CD14-positive monocyte (primary cell): ENCODE results near the gene MBL2. TPM values are rescaled to one million over a fixed set of nuclear protein-coding genes. Genes with fewer than 3 reads are reported as not detected.

ENCODE experiments used
- DNase-seq, 3 donors: peaks; one replicate each; pipeline ENCODE4 v3.0.0-alpha.2; 2011 to 2022
- H2AFZ ChIP-seq: 2 replicates; pipeline ENCODE4 v1.6.0; 2012; ENCODE audit warnings: mild to moderate bottlenecking, low read depth, low read length, inconsistent platforms; ENCODE audit not compliant: insufficient read depth, poor library complexity, severe bottlenecking
- H3K27ac ChIP-seq, 2 donors: 1 replicate in 1 of 2; 2 replicates in 1 of 2; pipeline ENCODE4 v1.5.1; 2012 to 2013; ENCODE audit warnings: low read length in 2 of 2, control low read depth in 1 of 2, inconsistent platforms in 1 of 2, low read depth in 1 of 2, mild to moderate bottlenecking in 1 of 2
- H3K27me3 ChIP-seq, 2 donors: one replicate each; pipeline versions ENCODE4 v1.6.0 to v1.6.1; 2011 to 2013; ENCODE audit warnings: low read length in 2 of 2; ENCODE audit not compliant: control insufficient read depth in 2 of 2, insufficient read depth in 2 of 2
- H3K36me3 ChIP-seq, 2 donors: replicated peaks in 1 of 2; 1 replicate in 1 of 2; 2 replicates in 1 of 2; pipeline versions ENCODE4 v1.5.1 to v1.6.1; 2012 to 2013; ENCODE audit warnings: low read length in 2 of 2, control low read depth in 1 of 2, inconsistent platforms in 1 of 2, mild to moderate bottlenecking in 1 of 2; ENCODE audit not compliant: insufficient read depth in 2 of 2, control insufficient read depth in 1 of 2
- H3K4me1 ChIP-seq, 2 donors: 1 replicate in 1 of 2; 2 replicates in 1 of 2; pipeline versions ENCODE4 v1.5.1 to v1.6.1; 2012 to 2013; ENCODE audit warnings: low read length in 2 of 2, control low read depth in 1 of 2, inconsistent platforms in 1 of 2, mild to moderate bottlenecking in 1 of 2, moderate library complexity in 1 of 2; ENCODE audit not compliant: insufficient read depth in 2 of 2, control insufficient read depth in 1 of 2
- H3K4me2 ChIP-seq: replicated peaks from 2 replicates; pipeline ENCODE3; 2012; ENCODE audit warnings: low read length, moderate library complexity, mild to moderate bottlenecking; ENCODE audit not compliant: poor library complexity, severe bottlenecking; ENCODE audit errors: extremely low read depth
- H3K4me3 ChIP-seq, 3 experiments: fragments of 200-600 bp in 1 of 3; sonication (generic) in 1 of 3; replicated peaks in 1 of 3; 1 replicate in 2 of 3; 2 replicates in 1 of 3; pipeline ENCODE4 v1.5.1; 2011 to 2013; ENCODE audit warnings: low read length in 3 of 3, mild to moderate bottlenecking in 3 of 3, control low read depth in 2 of 3, low read depth in 2 of 3, inconsistent platforms in 1 of 3, moderate library complexity in 1 of 3
- H3K79me2 ChIP-seq: 2 replicates; pipeline ENCODE4 v1.6.0; 2012; ENCODE audit warnings: mild to moderate bottlenecking, control low read depth, inconsistent platforms, low read length, moderate library complexity; ENCODE audit not compliant: insufficient read depth
- H3K9ac ChIP-seq: 2 replicates; pipeline ENCODE4 v1.6.0; 2017; ENCODE audit warnings: low read length, mild to moderate bottlenecking; ENCODE audit not compliant: insufficient read depth, poor library complexity, severe bottlenecking
- H3K9me3 ChIP-seq, 2 donors: replicated peaks in 1 of 2; 1 replicate in 1 of 2; 2 replicates in 1 of 2; pipeline versions ENCODE4 v1.5.1 to v1.6.1; 2012 to 2013; ENCODE audit warnings: low read length in 2 of 2, control low read depth in 1 of 2; ENCODE audit not compliant: control insufficient read depth in 1 of 2, insufficient read depth in 1 of 2
- H4K20me1 ChIP-seq: 2 replicates; pipeline ENCODE4 v1.6.0; 2012; ENCODE audit warnings: mild to moderate bottlenecking, low read length, control low read depth, moderate library complexity; ENCODE audit not compliant: insufficient read depth
- H3K27ac Mint-ChIP-seq, 7 donors: one replicate each; pipeline ENCODE4 v1.8.0; 2020; ENCODE audit warnings: mild to moderate bottlenecking in 7 of 7, mixed read lengths in 7 of 7, moderate library complexity in 6 of 7, inconsistent platforms in 2 of 7
- H3K27me3 Mint-ChIP-seq, 3 donors: one replicate each; pipeline ENCODE4 v1.8.0; 2021 to 2022; ENCODE audit warnings: low read depth in 3 of 3, mild to moderate bottlenecking in 3 of 3, mixed read lengths in 3 of 3, moderate library complexity in 3 of 3, inconsistent platforms in 1 of 3
- H3K36me3 Mint-ChIP-seq, 2 donors: one replicate each; pipeline ENCODE4 v1.8.0; 2020; ENCODE audit warnings: mixed read lengths in 2 of 2, inconsistent platforms in 1 of 2, mild to moderate bottlenecking in 1 of 2
- H3K4me1 Mint-ChIP-seq: one replicate; pipeline ENCODE4 v1.8.0; 2020; ENCODE audit warnings: mild to moderate bottlenecking, mixed read lengths
- H3K4me3 Mint-ChIP-seq, 2 donors: one replicate each; pipeline ENCODE4 v1.8.0; 2020; ENCODE audit warnings: mild to moderate bottlenecking in 2 of 2, mixed read lengths in 2 of 2, moderate library complexity in 1 of 2
- H3K9me3 Mint-ChIP-seq, 7 donors: one replicate each; pipeline ENCODE4 v1.8.0; 2020 to 2022; ENCODE audit warnings: mixed read lengths in 7 of 7, mild to moderate bottlenecking in 6 of 7, moderate library complexity in 6 of 7, inconsistent platforms in 2 of 7
- CTCF ChIP-seq: fragments of 200-600 bp; IDR thresholded peaks from one replicate; pipeline ENCODE4 v1.8.0; 2022; ENCODE audit warnings: antibody characterized with exemption, mild to moderate bottlenecking
- WGBS: methylation state at CpG from one replicate; pipeline ENCODE4 v1.1.5; 2013; ENCODE audit warnings: missing lambda C conversion rate; ENCODE audit not compliant: insufficient coverage; 5-methylcytosine and 5-hydroxymethylcytosine counted together
- intact Hi-C, 2 donors: fragments of 100-400 bp; cut with micrococcal nuclease; formaldehyde crosslinking; loops; one replicate each; pipeline versions ENCODE4 v1.15.0 to v1.15.1; 2023
- polyA plus RNA-seq, 3 donors: library from polyadenylated mRNA; depleted of rRNA in 1 of 3; unstranded in 2 of 3; stranded (reverse) in 1 of 3; fragments of 300-500 nt in 2 of 3; fragments of >200 nt in 1 of 3; fragmentation: Illumina TruSeq in 2 of 3; gene quantifications; 1 replicate in 2 of 3; 2 replicates in 1 of 3; pipeline ENCODE4 v1.2.3, GENCODE V29; 2012 to 2021

MBL2 gene
- polyA plus RNA-seq, 3 donors, result not detected

DNA sequence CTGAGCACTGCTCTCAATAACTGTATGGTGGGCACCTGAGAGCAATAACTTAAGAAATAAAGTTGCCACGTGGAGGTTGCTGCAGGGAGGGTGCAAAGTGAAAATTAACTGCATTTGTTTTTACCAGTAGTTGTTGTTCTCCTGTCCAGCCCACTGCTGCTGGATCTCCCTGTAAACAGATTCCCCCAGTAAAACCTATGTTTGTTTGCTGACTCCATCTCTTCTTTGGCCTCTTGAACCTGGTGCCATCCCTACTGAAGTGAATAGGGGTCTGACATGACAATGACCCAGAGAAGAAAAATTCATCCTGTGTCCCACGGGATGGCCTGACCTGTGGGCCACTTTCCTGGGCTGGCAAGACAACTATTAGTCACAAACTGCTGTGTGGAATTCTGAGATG, 1.7 kb downstream of the MBL2 start:
- Mint-ChIP-seq H3K27ac (no peak overlapping the region), H3K4me1 (no peaks in the 10 kb centered on the region), H3K27me3 (peaks cover 0 to 1% (median under 1%) of the 10 kb centered on the region in 3 donors), H3K36me3 (no peaks in the 10 kb centered on the region), H3K9me3 (peaks cover 0 to 1% (median 0%) of the 10 kb centered on the region in 7 donors), H3K4me3 (no peak overlapping the region)
- Histone ChIP-seq H2AFZ (no peak overlapping the region), H3K36me3 (no peaks in the 10 kb centered on the region), H3K27me3 (no peaks in the 10 kb centered on the region), H3K4me2 (no peak overlapping the region), H3K79me2 (no peaks in the 10 kb centered on the region), H3K27ac (no peak overlapping the region), H3K4me3 (no peak overlapping the region), H3K9me3 (no peaks in the 10 kb centered on the region), H3K4me1 (no peaks in the 10 kb centered on the region), H4K20me1 (no peaks in the 10 kb centered on the region), H3K9ac (no peak overlapping the region)
- TF ChIP-seq CTCF, result no peak
- whole genome bisulfite sequencing, result 71% methylated on average over 1 of the region's 2 CpGs
- intact Hi-C loops, result no loop called here
- no peak for DNase-seq

DNA sequence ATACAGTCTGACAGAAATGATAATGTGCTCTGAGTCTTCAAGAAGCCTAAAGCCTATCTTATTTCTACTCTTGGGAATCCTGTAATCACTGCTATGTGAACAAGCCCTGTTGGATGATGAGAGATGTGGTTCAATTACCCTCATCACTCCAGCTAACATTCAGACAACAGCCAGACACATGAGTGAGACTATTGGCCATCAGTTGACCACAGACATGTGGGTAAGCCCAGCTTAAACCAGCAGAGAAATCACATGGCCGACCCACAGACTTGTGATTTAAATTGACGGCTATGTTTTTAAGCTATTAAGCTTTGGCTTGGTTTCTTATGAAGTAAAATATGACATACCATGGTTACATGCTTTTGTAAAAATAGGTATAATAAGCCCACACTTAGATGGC, 2.6 kb downstream of the MBL2 start:
- 100% methylated on average over 1 of the region's 2 CpGs for WGBS
- H3K4me1 Mint-ChIP-seq, result no peaks in the 10 kb centered on the region
- intact Hi-C loops, result no loop called here

More for the DNA sequence above, 2.6 kb downstream of the MBL2 start:
- Histone ChIP-seq H3K4me3 (no peak overlapping the region), H3K79me2 (no peaks in the 10 kb centered on the region), H3K27ac (no peak overlapping the region), H3K27me3 (no peaks in the 10 kb centered on the region), H4K20me1 (no peaks in the 10 kb centered on the region), H3K4me2 (no peak overlapping the region), H3K9ac (no peak overlapping the region), H3K9me3 (no peaks in the 10 kb centered on the region), H3K36me3 (no peaks in the 10 kb centered on the region), H3K4me1 (no peaks in the 10 kb centered on the region), H2AFZ (no peak overlapping the region)
- Mint-ChIP-seq H3K9me3 (peaks cover 0 to 1% (median 0%) of the 10 kb centered on the region in 7 donors), H3K27ac (no peak overlapping the region), H3K4me3 (no peak overlapping the region), H3K36me3 (no peaks in the 10 kb centered on the region), H3K27me3 (no peaks in the 10 kb centered on the region)
- DNase-seq, result no peak
- no peak for TF ChIP-seq CTCF
